ENCODE results near the gene LITAFD.

DNA sequence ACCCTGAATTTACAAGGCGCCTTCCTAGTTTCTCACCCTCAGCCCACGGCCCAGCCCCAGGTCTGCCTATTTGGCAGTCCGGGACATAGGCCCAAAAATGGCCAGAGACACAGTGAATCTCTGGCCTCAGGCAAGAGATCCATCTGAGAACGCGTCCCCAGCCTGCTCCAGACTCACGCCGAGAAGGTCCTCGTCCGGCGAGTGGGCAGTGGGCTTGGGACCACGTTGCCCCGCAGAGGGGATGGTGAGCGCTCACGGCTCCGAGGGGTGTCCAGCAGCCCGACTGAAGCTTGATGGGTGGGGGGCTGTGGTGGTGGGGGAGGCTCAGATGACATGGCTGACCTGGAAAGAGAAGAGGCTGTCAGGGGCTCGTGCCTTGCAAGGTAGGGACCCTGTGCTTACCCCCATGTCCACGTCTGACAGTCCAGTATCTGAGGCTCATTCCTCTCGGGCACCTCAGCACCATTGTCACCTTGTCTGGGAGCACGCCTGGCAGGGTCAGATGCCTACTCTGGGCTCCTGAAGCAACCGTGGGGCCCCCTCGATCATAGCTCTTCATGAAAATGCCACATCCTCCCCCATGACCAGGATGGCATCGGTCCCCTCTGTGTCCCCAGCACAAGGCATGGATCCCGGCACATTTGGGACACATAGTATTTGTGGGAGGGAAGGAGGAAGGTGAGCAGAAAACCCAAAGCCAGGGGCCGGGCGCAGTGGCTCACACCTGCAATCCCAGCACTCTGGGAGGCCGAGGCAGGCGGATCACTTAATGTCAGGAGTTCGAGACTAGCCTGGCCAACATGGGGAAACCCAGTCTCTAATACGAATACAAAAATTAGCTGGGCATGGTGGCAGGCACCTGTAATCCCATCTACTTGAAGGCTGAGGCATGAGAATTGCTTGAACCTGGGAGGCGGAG, 22.9 kb upstream of the LITAFD start:
- TF ChIP-seq POLR2A (IDR thresholded peaks at IDR 0.05) (no peak), CTCF (IDR thresholded peaks at IDR 0.05) (no peak)
